ENCODE measurements around the gene RHOB.

DNA sequence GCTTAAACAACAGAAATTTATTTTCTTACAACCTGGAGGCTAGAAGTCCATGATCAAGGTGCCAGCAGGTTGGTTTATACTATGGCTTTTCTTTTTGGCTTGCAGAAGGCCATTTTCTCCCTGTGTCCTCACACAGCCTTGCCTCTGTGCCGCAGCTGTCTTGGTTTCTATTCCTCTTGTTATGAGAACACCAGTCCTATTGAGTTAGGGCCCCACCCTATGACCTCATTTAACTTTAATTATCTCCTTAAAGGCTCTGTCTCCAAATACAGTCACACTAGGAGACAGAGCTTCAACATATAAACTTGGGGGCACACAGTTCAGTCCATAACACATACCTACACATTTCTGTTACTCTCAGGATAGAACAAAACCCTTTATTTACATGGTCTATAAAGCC lies 17.3 kb upstream of the RHOB start:
- TF ChIP-seq CTCF (IDR thresholded peaks at IDR 0.05) (no peak), EZH2 (IDR thresholded peaks at IDR 0.05; ENCODE audit: borderline replicate concordance, insufficient read depth, low read depth, low read length, poor library complexity, severe bottlenecking) (no peak)
